ENCODE results near the gene HOXC11. TPM values are rescaled to one million over a fixed set of nuclear protein-coding genes. Genes with fewer than 3 reads are reported as not detected.

Gene HOXC11
- polyA plus RNA-seq (2013, experiment 1 of 2; ENCODE audit: insufficient read length) = 0.32 TPM
- polyA plus RNA-seq (2013, experiment 2 of 2; ENCODE audit: insufficient read length) = 0.56 TPM

GRCh38 chr12:53972722-53973235 is at the start of gene HOXC11:
TSS of gene HOXC11 (plus strand) at chr12:53973126. CDS start at chr12:53973242, 116 bp downstream.
- no peak for DNase-seq

- DNase-seq = no peak
Observed at GRCh38 chr12:53924521-53925405, 48.2 kb upstream of the HOXC11 start.

DNA sequence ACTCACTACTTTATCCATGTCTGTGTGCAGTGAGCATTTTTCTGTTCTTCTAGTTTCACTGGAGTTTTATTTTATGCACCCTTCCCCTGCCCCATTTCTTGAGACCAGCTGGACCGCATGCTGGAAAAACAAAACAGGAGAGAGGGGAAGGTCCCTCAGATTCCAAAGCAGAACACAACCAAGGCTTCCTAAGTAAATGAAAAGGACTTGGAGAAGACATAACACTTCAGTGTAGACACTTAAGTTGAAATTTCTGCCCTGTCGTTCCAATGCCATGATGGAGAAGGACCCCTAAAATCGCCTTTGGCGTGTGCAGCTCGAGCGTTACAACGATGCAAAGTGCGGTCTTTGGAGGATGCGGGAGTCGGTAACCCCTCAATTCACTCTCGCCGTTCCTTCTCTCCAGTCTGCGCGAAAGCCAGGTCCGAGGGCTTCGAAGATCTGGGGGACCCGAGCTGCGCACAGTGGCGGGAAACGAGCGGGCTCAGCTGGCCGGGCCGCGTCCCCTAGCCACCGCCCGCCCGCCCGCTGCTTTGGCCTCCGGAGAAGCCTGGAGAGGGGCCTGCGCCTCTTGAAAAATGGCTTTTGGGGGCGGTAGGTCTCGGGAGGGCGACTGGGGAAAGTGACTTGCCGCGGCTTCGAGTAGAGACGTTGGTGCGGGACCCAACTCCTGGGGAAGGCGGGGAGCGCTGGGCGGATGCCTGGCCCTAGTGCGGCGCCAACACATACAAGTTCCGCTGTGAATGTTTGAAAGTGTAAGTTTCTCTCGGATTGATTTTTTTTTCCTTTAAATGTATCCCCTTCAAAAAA is 45.5 kb upstream of the HOXC11 start:
- no peak for DNase-seq

GRCh38 chr12:53928054-53928835 is 44.7 kb upstream of the HOXC11 start:
- no peak for DNase-seq

DNA sequence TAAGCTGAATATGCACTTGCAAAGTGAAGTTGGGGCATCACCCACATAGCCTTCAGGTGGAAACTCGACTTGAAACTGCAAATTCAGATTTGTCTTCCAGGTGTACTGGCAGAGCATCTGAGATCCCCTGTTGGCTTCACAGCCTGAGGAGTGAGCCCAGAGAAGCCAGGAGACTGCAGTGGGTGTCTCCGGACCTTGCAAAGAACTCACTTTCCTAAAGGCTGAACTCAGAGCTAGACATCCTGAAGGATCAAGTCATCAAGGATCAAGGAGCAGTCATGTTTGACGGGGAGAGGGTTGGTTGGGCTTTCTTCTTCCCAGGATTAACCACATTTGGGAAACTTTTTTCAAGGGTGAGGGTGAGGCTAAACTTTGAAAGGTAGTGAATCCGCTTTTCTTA is 43.4 kb upstream of the HOXC11 start:
- DNase-seq = no peak

GRCh38 chr12:53930591-53931255 is 42.2 kb upstream of the HOXC11 start:
- no peak for DNase-seq

DNA sequence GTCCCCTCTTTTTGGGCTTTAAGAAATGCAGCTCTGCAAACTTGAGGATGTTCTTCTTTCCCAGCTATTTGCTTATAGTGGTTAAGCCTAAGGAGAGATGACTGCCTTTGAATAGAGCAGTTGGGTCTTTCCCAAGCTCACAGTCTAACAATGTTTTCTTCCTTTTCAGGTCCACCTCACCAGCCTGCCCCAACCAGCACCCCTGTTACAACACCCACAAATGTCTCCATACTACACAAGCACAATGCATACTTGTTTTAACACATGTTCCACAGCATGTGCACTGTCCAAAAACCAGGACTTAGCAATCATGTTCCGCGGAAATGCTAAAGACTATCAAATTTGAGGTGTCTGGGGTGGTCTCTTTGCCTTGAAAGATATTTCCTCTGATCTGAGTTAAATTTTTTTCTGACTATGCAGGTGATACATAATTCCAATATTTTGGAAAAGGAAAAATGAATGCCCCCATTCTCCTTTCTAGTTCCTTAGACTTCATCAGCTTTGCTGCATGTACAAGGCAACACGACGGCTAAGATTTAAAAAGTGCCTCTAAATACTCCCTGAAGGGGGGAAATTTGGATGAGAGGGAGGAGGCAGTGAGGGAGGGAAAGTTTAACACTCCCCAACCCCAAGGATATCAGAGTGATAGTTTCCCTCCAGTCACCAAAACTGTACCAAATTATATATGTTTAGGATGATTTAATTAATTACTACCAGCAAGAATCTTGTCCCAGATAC is 40.9 kb upstream of the HOXC11 start:
- no peak for DNase-seq

DNA sequence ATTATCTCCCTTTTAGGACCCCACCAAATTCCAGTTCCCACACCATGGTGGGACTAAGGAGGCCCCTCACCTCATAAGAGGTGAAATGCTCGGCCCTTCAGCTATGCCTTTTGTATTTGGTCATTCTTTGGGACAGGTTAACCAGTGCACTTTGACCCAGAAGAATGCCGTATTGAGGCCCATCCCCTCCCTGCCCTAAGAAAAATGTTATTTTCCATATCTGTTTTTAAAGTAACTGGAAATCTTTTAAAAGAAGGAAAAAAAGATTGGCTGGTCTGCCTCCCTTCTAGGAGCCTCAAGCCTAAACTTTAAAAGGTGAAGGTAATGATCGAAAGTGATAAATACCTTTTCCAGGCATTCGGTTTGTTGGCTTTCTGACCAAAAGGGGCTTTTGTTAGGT is 40.0 kb upstream of the HOXC11 start:
- DNase-seq = no peak

DNA sequence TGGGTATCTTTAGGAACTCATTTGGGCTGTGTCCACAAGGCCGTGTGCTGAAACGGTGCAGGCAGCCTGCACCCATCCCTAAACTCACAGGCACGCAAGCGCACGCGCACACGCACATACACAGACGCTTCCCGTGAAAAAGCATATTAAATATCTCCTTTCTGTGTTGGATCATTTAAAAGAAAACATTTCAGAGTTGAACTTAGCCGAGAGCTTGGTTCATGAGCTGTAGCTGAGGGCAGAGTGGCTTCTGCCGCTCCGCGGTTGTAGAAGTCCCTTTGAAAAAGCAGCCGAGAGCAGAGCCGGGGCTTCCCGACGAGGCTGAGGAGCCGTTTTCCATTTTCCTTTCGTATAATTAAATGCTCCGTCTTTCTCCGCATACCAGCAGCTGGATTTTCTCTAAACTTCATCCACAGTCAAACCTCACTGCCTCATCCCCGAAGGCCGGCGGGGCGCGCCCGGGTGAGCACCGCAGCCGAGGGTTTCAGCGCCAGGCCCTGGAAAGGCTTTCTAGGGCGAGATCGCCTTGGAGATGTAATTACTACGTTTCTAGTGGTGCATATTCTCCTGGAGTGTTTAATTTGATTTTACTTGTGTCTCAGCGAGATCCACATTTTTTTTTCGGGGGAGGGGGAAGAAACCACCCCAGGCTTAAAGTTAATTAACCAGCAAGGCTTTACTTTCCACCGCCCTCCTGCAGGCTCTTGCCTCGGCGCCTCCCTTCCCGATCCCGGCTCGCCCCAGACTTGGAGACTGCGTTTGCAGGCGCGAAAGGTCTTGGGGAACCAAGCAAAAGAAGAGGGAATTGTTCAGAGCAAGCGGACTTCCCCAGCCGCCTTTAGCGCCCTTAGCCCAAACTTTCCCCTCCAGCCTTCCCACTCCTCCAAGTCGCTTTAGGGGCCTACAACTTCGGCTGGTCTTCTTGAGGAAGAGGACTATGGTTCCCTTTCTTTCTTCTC is 37.3 kb upstream of the HOXC11 start:
- DNase-seq = no peak

- DNase-seq = no peak
Observed at GRCh38 chr12:53937099-53937498, 35.8 kb upstream of the HOXC11 start.

- DNase-seq = no peak
Observed at GRCh38 chr12:53937596-53938325, 35.2 kb upstream of the HOXC11 start.

- peak; percentile 41 for DNase-seq
Observed at GRCh38 chr12:53938326-53939140, 34.4 kb upstream of the HOXC11 start, which contains the start of gene HOXC13. TSS of gene HOXC13 (plus strand) at chr12:53938831. CDS start at chr12:53938907, 76 bp downstream.

DNA sequence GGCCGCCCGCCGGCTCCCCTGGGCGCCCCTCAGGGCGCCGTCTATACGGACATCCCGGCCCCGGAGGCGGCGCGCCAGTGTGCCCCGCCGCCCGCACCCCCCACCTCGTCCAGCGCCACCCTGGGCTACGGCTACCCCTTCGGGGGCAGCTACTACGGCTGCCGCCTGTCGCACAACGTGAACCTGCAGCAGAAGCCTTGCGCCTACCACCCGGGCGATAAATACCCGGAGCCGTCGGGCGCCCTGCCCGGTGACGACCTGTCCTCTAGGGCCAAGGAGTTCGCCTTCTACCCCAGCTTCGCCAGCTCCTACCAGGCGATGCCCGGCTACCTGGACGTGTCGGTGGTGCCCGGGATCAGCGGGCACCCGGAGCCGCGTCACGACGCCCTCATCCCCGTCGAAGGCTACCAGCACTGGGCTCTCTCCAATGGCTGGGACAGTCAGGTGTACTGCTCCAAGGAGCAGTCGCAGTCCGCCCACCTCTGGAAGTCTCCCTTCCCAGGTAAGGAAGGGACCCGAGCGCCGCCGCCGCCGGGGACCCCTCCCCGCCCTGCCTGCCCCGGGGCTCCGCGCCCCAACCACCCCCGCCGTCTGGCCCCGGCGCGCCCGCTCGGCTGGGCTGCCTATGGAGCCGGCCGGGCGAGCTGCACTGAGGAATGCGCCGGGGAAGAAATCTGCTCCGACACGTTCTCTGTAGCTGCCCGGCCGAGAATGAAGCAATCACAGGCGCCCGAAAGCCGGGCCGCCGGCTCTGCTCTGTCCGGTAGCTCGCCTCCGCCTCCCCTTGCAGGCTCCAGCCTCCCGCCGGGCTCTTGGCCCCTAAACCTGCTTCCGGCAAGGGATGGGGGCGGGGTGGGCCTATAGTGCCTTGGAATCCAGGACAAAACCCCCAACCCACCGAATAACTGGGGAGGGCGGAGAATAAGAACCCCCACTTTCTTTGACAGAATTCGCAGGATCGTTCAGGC is 33.5 kb upstream of the HOXC11 start:
- peak; percentile 42 for DNase-seq

DNA sequence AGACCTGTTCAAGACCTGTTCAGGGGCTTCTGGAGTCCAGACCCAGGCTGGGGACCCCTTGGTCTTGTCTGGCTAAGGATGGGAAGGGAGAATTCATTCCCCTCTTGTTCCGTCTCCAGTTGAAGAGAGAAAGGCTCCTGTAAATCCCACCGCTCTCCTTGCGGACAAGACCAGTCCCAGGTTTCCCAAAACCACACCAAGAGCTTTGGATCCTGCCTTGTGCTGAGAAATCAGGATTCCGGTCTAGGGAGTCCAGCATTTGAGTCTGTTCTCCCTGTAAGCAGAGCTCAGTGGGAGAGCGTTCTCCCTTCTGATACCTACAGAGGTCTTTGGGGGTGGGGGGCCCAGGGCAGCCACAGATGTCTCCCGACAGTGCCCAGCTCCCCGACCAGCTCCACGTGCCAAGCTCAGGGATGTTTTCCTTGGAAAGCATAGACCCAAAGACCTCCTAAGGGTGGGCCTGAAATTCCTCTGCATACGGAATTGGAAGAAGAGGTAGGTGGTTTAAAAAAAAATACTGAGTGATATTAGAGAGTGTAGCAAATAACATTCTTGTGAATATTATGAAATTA is 32.4 kb upstream of the HOXC11 start:
- no peak for DNase-seq

GRCh38 chr12:53941187-53941586 is 31.7 kb upstream of the HOXC11 start:
- DNase-seq = no peak

GRCh38 chr12:53941750-53942149 is 31.2 kb upstream of the HOXC11 start:
- DNase-seq = no peak
